ENCODE data around the gene OR8B3.

- no peak for TF ChIP-seq CTCF (IDR thresholded peaks at IDR 0.05)
- TF ChIP-seq EZH2 (IDR thresholded peaks at IDR 0.05; ENCODE audit: borderline replicate concordance, insufficient read depth, low read depth, low read length, poor library complexity, severe bottlenecking): no peak
Observed at GRCh38 chr11:124359566-124359965, 39.3 kb downstream of the OR8B3 start.
